ENCODE results near the gene UBA6.
"Not testable (repeated sequence)": the region's sequence is repeated elsewhere in the genome, so short reads cannot be mapped to it uniquely, and the experiment has no call there.

UBA6 gene

GRCh38 chr4:67659065-67659464 lies 41.9 kb downstream of the UBA6 start:
- DNase-seq = no peak

DNA sequence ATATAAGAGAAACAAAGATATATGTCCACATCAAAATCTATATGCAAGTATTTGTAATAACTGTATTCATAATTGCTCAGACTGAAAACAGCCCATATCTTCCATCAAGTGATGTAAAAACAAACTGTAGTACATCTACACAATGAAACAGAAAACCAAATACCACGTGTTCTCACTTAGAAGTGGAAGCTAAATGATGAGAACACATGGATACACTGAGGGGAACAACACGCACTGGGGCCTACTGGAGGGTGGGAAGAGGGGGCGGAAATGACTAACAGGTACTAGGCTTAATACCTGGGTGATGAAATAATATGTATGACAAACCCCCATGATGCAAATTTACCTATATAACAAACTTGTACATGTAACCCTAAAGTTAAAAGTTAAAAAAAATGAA lies 42.7 kb downstream of the UBA6 start:
- no peak for DNase-seq

GRCh38 chr4:67651536-67651935 lies 49.4 kb downstream of the UBA6 start:
- DNase-seq = no peak

DNA sequence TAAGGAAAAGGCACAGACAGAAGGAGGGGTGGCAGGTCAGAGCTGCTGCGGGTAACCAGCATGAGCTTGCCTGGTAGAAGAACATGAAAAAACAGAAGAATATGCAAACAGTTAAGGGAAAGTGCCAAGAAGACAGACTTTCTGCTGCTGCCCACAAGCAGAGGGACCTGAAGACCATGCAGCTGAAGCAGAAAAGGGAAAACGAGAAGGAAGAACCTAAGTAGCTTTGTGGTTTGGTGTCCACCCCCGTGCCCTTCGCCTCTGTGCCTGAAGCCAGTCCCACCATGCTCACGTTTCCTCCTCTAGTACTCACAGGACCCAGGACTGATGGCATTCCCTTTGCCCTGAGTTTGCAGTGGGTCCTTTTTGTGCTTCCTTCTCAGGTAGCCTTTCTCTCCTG lies 62.8 kb downstream of the UBA6 start:
- DNase-seq = no peak

DNA sequence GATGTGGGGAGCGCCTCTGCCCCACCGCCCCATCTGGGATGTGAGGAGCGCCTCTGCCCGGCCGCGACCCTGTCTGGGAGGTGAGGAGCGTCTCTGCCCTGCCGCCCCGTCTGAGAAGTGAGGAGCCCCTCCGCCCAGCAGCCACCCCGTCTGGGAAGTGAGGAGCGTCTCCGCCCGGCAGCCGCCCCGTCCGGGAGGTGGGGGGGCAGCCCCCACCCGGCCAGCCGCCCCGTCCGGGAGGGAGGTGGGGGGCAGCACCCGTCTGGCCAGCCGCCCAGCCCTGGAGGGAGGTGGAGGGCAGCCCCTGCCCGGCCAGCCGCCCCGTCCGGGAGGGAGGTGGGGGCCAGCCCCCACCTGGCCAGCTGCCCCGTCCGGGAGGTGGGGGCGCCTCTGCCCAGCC lies 64.0 kb downstream of the UBA6 start:
- DNase-seq = not testable (repeated sequence)

DNA sequence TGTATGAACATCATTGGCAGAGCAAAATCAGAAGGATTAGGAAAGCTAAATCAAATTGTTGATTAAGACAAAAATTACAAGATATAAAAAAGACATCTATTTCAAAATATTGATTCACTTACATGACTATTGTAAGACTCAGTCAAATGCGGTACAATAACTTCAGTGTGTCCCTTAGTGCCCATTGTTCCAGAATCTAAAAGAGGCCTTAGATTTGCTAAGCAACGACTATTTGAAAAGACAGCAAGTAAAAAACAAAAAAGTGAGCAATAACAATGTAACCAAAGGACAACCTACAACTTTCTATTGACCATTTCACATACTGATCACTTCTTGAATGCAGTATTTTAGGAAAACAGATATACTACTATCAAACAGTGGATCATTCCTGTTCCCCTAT lies 65.6 kb downstream of the UBA6 start:
- no peak for DNase-seq

GRCh38 chr4:67634741-67635140 lies 66.2 kb downstream of the UBA6 start:
- DNase-seq = no peak

- DNase-seq = no peak
Measured at GRCh38 chr4:67632492-67632891, 68.5 kb downstream of the UBA6 start.

- DNase-seq = no peak
Measured at GRCh38 chr4:67624939-67625338, 76.0 kb downstream of the UBA6 start.

- DNase-seq = no peak
Measured at GRCh38 chr4:67616478-67616877, 84.5 kb downstream of the UBA6 start.

DNA sequence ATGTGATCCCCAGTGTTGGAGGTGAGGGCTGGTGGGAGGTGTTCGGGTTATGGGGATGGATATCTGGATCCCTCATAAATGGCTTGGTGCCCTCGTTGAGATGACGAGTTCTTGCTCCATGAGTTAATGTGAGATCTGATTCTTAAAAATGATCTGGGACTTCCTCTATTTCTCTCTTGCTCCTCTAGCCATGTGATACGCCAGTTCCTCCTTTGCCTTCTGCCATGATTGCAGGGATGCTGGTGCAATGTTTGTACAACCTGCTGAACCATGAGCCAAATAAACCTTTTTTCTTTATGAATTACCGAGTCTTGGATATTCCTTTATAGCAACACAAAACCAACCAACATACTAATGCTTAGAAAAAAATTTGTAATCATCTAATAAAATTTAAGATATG lies 85.8 kb downstream of the UBA6 start:
- no peak for DNase-seq

GRCh38 chr4:67614186-67614585 lies 86.8 kb downstream of the UBA6 start:
- DNase-seq = no peak

DNA sequence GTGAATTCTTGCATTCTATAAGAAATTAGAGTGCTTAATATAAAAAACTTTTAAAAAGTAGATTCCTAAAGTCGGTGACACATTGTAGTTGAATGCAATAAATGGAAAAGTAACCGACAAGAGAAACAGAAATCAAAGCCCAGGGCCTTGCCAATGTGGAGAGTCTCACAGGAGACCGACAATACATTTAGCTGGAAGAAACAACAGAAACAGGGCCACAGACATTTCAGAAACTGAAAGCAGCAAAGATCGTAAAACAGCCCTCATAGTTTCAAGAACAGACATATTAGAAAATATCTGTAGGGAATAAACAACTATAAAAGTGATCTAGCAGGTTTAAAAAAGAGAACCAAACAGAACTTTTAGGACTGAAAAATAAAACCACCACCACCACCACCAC lies 92.9 kb downstream of the UBA6 start:
- DNase-seq = no peak

- DNase-seq = no peak
Measured at GRCh38 chr4:67604749-67605148, 96.2 kb downstream of the UBA6 start.

DNA sequence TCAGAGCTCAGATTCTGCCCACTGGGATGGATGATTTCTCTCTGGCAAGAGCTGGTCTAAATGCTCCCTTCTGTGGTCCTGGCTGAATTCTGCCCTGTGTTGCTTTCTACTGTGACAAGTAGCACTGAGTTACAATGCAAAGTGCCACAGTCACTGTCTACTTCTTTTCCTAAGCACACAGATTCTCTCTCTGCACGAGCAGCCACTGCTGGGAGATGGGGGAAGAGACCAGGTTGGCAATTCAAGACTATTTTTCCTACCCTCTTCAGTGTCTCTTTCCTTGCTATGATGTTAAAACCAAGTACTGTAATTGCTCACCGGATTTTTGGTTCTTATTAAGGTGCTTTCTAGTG lies 97.0 kb downstream of the UBA6 start:
- no peak for DNase-seq

- no peak for DNase-seq
Measured at GRCh38 chr4:67603310-67604028, 97.5 kb downstream of the UBA6 start.

- no peak for DNase-seq
Measured at GRCh38 chr4:67593741-67594175, 107.2 kb downstream of the UBA6 start.

- DNase-seq = no peak
Measured at GRCh38 chr4:67587156-67587555, 113.8 kb downstream of the UBA6 start.

DNA sequence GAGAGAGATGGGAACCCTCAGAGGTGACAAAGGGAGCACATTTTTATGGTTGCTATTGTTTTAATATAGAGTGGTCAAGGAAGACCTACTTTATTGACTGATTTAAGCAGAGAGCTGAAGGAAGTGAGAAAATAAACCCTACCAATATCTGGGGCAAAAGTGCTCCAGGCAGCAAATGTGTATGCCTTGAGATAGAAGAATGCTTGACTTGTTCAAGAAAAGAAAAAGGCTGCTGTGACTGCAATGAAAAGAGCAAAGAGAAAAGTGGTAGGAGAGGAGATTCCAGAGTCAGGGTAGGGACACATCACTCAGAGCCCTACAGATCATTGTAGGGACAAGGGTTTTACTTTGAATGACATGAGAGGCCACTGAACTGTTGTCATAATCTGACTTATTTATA lies 116.5 kb downstream of the UBA6 start:
- DNase-seq = no peak

DNA sequence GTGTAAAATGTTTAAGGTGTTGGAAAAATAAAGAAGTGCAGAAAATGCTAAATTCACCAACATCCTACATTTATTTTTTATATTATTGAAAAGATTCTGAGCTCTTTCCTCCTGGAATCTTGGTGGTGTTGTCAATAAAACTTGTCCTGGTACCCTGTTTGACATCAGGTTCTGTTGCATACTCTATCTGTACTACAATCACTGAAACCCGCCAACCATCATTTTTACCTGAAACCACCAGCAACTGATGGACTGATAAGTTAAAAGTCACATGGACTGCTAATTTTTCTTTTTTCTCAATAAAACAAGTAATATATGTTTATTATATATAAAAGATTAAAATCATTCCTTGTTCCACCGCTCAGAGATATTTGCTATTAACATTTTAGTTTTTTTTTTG lies 119.0 kb downstream of the UBA6 start:
- DNase-seq = no peak

DNA sequence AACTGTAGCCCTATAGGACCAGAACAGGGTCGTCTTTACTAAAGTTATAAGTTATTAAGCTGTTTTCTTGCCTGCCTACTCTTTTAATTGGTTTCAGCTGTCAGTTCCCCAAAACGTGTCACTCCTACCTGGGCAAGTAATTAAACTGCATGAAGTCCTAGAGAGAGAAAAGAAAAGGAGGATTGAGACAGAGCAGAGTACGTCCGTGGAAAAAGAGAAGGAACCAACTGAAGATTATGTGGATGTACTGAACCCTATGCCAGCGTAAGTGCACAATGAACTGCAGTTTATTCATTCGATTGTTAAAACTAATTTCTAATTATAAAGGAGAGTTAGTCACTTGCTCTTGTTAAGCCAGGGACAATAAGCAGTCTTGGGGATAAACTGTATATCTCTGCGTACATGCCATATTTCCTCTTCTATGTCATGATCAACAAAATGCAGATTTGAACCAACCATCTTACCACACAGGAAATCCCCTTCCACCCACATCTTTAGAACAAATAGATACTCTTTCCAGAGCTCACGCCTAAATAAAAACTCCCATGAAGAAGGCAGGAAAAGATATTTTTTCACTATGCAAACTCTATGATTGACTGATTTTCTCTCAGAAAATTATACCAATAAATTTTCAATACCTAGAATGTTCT lies 119.6 kb downstream of the UBA6 start:
- no peak for DNase-seq

DNA sequence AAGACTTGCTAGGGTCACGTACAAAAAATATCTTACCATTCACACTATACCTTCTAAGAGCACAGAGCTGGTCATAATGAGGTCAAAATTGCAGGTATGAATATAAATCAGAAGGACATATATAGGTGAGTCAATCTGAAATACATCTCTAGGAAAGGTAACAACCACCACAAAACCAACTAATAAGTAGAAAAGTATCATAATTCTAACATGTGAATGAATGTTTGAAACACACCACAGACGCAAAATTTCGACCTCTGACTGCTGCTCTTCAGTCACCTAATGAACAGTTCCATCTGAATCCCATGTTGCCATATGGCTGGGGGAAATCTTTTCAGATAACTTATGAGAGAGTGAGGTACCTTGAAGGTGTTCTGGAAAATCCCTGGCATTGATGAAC lies 120.4 kb downstream of the UBA6 start:
- no peak for DNase-seq

- DNase-seq = no peak
Measured at GRCh38 chr4:67576538-67576937, 124.4 kb downstream of the UBA6 start.

DNA sequence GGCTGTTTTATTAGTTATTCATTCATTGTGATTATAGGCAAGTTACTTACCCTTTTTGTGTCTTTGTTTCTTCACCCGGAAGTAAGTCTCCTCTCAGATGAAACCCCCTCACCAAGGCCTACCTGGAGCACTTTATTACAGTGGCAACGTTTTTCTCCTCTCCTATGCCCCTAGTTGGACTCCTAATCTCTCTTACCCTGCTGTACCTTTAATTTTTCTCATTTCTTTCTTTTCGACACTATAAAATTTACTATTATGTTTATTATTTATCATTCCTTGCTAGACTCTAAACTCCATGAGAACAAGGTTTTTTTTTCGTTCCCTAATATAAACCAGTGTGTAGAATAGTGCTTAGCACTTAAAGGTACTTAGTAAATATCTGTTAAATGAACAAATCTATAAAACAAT lies 124.9 kb downstream of the UBA6 start:
- no peak for DNase-seq
